Mesothelial cell of epicardium (in vitro differentiated cells): ENCODE measurements around the gene TRABD2A. TPM values are rescaled to one million over a fixed set of nuclear protein-coding genes. Genes with fewer than 3 reads are reported as not detected.
A peak's percentile ranks its signal among the peaks of the same experiment; 100 is the strongest.

Source experiments
- DNase-seq, 2 experiments: peaks; one replicate each; pipeline ENCODE4 v3.0.0; 2021; ENCODE audit warnings: low spot score in 2 of 2; ENCODE audit not compliant: unreplicated experiment in 2 of 2
- H3K27ac Mint-ChIP-seq: 2 replicates; pipeline ENCODE4 v1.8.0; 2021; ENCODE audit warnings: mixed read lengths
- H3K27me3 Mint-ChIP-seq: 2 replicates; pipeline ENCODE4 v1.8.0; 2021; ENCODE audit warnings: low read depth, mixed read lengths
- H3K36me3 Mint-ChIP-seq: 2 replicates; pipeline ENCODE4 v1.8.0; 2021; ENCODE audit warnings: mixed read lengths
- H3K4me1 Mint-ChIP-seq: 2 replicates; pipeline ENCODE4 v1.8.0; 2021; ENCODE audit warnings: mixed read lengths
- H3K4me3 Mint-ChIP-seq: 2 replicates; pipeline ENCODE4 v1.8.0; 2021; ENCODE audit warnings: mild to moderate bottlenecking, moderate library complexity, mixed read lengths
- H3K9me3 Mint-ChIP-seq: 2 replicates; pipeline ENCODE4 v1.8.0; 2021; ENCODE audit warnings: mixed read lengths
- total RNA-seq: library from RNA; stranded (reverse); gene quantifications from 3 replicates; pipeline ENCODE4 v1.2.1, GENCODE V29; 2021
- TF ChIP-seq, protein P1 (sequence below): fragments of 200-600 bp; sonication (generic); IDR thresholded peaks from one replicate; pipeline ENCODE4 v1.5.0; 2021; ENCODE audit warnings: antibody characterized with exemption; ENCODE audit not compliant: unreplicated experiment

Gene TRABD2A
- total RNA-seq, 1 donor from 2014 or later = 0.45 TPM

GRCh38 chr2:84905181-84906107, 24.6 kb upstream of the TRABD2A start, which contains the start of gene TMSB10:
TMSB10 (plus strand) TSS chr2:84905656.
- peaks cover 23% of the 10 kb centered on the region for H3K36me3 Mint-ChIP-seq
- H3K27me3 Mint-ChIP-seq = peaks cover 8% of the 10 kb centered on the region
- peak within 1 kb of the TSS; percentile 96 for H3K4me3 Mint-ChIP-seq
- peak; percentile 80 to 94 for DNase-seq
- H3K4me1 Mint-ChIP-seq = peaks cover 19% of the 10 kb centered on the region
- H3K27ac Mint-ChIP-seq = peak within 1 kb of the TSS; percentile 94
- H3K9me3 Mint-ChIP-seq = peaks cover 17% of the 10 kb centered on the region
- TF ChIP-seq, protein P1, sequence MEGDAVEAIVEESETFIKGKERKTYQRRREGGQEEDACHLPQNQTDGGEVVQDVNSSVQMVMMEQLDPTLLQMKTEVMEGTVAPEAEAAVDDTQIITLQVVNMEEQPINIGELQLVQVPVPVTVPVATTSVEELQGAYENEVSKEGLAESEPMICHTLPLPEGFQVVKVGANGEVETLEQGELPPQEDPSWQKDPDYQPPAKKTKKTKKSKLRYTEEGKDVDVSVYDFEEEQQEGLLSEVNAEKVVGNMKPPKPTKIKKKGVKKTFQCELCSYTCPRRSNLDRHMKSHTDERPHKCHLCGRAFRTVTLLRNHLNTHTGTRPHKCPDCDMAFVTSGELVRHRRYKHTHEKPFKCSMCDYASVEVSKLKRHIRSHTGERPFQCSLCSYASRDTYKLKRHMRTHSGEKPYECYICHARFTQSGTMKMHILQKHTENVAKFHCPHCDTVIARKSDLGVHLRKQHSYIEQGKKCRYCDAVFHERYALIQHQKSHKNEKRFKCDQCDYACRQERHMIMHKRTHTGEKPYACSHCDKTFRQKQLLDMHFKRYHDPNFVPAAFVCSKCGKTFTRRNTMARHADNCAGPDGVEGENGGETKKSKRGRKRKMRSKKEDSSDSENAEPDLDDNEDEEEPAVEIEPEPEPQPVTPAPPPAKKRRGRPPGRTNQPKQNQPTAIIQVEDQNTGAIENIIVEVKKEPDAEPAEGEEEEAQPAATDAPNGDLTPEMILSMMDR = no peak

GRCh38 chr2:84904717-84905174, 23.9 kb upstream of the TRABD2A start:
- peaks cover 18% of the 10 kb centered on the region for H3K36me3 Mint-ChIP-seq
- H3K27me3 Mint-ChIP-seq = peaks cover 8% of the 10 kb centered on the region
- TF ChIP-seq, protein P1 = no peak
- peak overlapping the region; percentile 83 for H3K4me3 Mint-ChIP-seq
- no peak for DNase-seq
- H3K9me3 Mint-ChIP-seq = peaks cover 11% of the 10 kb centered on the region
- peaks cover 19% of the 10 kb centered on the region for H3K4me1 Mint-ChIP-seq
- peak overlapping the region; percentile 76 for H3K27ac Mint-ChIP-seq

- no peak overlapping the region for H3K27ac Mint-ChIP-seq
- TF ChIP-seq, protein P1 = no peak
- H3K4me1 Mint-ChIP-seq = peaks cover 19% of the 10 kb centered on the region
- H3K27me3 Mint-ChIP-seq = peaks cover 8% of the 10 kb centered on the region
- peaks cover 5% of the 10 kb centered on the region for H3K9me3 Mint-ChIP-seq
- peaks cover 12% of the 10 kb centered on the region for H3K36me3 Mint-ChIP-seq
- H3K4me3 Mint-ChIP-seq = peak overlapping the region; percentile 83
- no peak for DNase-seq
Measured at GRCh38 chr2:84904151-84904550, 23.3 kb upstream of the TRABD2A start.

DNA sequence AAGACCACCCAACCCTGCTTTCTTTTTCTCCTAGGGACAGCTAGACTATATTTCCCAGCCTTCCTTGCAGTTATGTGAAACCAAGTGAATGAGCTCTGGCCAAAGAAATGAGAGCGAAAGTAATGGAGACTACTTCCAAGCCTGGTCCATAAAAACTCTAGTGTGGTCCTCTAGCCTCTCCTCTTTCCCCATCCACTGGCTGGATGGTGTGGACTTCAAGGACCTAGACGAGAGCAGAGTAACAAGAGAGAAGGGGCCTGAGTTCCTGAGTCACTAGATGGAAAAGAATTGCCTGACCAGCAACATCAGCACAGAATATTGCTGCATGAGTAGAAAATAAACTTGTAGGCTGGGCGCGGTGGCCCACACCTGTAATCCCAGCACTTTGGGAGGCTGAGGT, 21.6 kb upstream of the TRABD2A start:
- DNase-seq = no peak
- Mint-ChIP-seq H3K4me1 (peaks cover 26% of the 10 kb centered on the region), H3K27ac (no peak overlapping the region), H3K9me3 (peaks cover 4% of the 10 kb centered on the region), H3K36me3 (peaks cover 2% of the 10 kb centered on the region), H3K27me3 (peaks cover 8% of the 10 kb centered on the region), H3K4me3 (no peak overlapping the region)
- TF ChIP-seq, protein P1 = no peak

DNA sequence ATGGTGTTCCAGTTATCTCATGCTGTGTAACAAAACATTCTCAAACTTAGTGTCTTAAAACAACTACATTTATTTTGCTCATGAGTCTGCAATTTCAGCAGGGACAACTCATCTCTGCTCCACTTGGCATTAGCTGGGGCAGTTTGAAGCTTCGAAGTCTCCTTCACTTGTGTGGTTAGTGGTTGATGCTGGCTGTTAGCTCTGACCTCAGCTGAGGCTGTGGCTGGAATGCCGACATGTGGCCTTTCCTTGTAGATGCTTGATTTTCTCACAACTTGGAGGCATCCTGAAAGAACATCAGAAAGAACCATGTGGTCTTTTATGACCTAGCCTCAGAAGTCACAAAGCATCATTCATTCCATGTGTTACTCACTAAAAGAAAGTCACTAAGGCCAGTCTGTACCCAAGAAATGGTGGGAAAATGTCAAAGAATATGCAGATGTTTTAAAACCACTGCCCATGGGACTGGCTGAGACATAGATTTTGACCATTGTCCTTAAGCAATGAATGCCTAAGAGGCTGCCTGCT, 20.8 kb upstream of the TRABD2A start:
- DNase-seq = no peak
- no peaks in the 10 kb centered on the region for H3K36me3 Mint-ChIP-seq

More for the DNA sequence above, 20.8 kb upstream of the TRABD2A start:
- H3K4me1 Mint-ChIP-seq = peaks cover 19% of the 10 kb centered on the region
- peaks cover 6% of the 10 kb centered on the region for H3K9me3 Mint-ChIP-seq
- H3K4me3 Mint-ChIP-seq = no peak overlapping the region
- TF ChIP-seq, protein P1 = no peak
- no peak overlapping the region for H3K27ac Mint-ChIP-seq
- peaks cover 8% of the 10 kb centered on the region for H3K27me3 Mint-ChIP-seq
